OCI-LY7 (cell line): ENCODE measurements around the gene BBC3. TPM values are rescaled to one million over a fixed set of nuclear protein-coding genes. Genes with fewer than 3 reads are reported as not detected.
A peak's percentile ranks its signal among the peaks of the same experiment; 100 is the strongest.

ENCODE experiments used
- BruUV-seq: library from RNA; stranded (reverse); fragments of 400-500 nt; replicated peaks from 2 replicates; lab custom pipeline; 2021; lab: Mats Ljungman, UMichigan
- CTCF ChIA-PET: fragments of 300-600 bp; sonication (Branson Sonifier 250); formaldehyde crosslinking; loops from one replicate; lab custom pipeline; 2022; ENCODE audit warnings: antibody characterized with exemption; ENCODE audit not compliant: unreplicated experiment; lab: Charles Lee
- POLR2A ChIA-PET: fragments of 300-600 bp; sonication (Branson Sonifier 250); formaldehyde crosslinking; loops from one replicate; lab custom pipeline; 2022; ENCODE audit warnings: antibody characterized with exemption; lab: Charles Lee
- DNase-seq: peaks from one replicate; pipeline ENCODE4 v3.0.0-alpha.2; 2015; ENCODE audit warnings: low spot score
- H2AFZ ChIP-seq: fragments of 200-600 bp; sonication (generic), shearing (Covaris generic); 2 replicates; pipeline ENCODE4 v1.6.1; 2014; ENCODE audit warnings: mild to moderate bottlenecking, antibody characterized with exemption, low read length, moderate library complexity
- H3K27ac ChIP-seq: fragments of 200-600 bp; sonication (generic); 2 replicates; pipeline ENCODE4 v1.5.1; 2014; ENCODE audit warnings: mixed run types, low read depth, mild to moderate bottlenecking, moderate library complexity, low read length, inconsistent platforms; ENCODE audit not compliant: poor library complexity, severe bottlenecking
- H3K36me3 ChIP-seq: fragments of 200-600 bp; sonication (generic); 2 replicates; pipeline ENCODE4 v1.6.1; 2014; ENCODE audit warnings: mild to moderate bottlenecking, antibody characterized with exemption, low read length, moderate library complexity, mixed read lengths; ENCODE audit not compliant: insufficient read depth
- H3K4me1 ChIP-seq: fragments of 200-600 bp; sonication (generic); 2 replicates; pipeline ENCODE4 v1.5.1; 2014; ENCODE audit warnings: mild to moderate bottlenecking, low read length; ENCODE audit not compliant: insufficient read depth, poor library complexity, severe bottlenecking
- H3K4me2 ChIP-seq: fragments of 200-600 bp; sonication (generic); 2 replicates; pipeline ENCODE4 v1.6.1; 2014; ENCODE audit warnings: mild to moderate bottlenecking, low read length
- H3K4me3 ChIP-seq: fragments of 200-600 bp; sonication (generic); 2 replicates; pipeline ENCODE4 v1.5.1; 2014; ENCODE audit warnings: mild to moderate bottlenecking, low read depth, low read length; ENCODE audit not compliant: poor library complexity, severe bottlenecking
- H3K79me2 ChIP-seq: fragments of 200-600 bp; sonication (generic); 2 replicates; pipeline ENCODE4 v1.6.1; 2016; ENCODE audit warnings: low read depth, mild to moderate bottlenecking, low read length, moderate library complexity, mixed read lengths; ENCODE audit not compliant: insufficient read depth
- H3K9me2 ChIP-seq: fragments of 200-600 bp; sonication (generic); 2 replicates; pipeline ENCODE4 v1.6.1; 2016; ENCODE audit warnings: mild to moderate bottlenecking, low read length, mixed read lengths; ENCODE audit not compliant: insufficient read depth
- H3K9me3 ChIP-seq: fragments of 200-600 bp; sonication (generic); 2 replicates; pipeline ENCODE4 v1.6.1; 2014; ENCODE audit warnings: mild to moderate bottlenecking, mixed run types, low read length, mixed read lengths
- H4K20me1 ChIP-seq: fragments of 200-600 bp; sonication (generic); 2 replicates; pipeline ENCODE4 v1.6.1; 2014; ENCODE audit warnings: mild to moderate bottlenecking, antibody characterized with exemption, low read length, moderate library complexity, mixed read lengths; ENCODE audit not compliant: insufficient read depth
- EZH2phosphoT487 ChIP-seq: fragments of 200-600 bp; sonication (generic); IDR thresholded peaks from 2 replicates; pipeline ENCODE4 v1.6.1; 2018; ENCODE audit warnings: low read depth, borderline replicate concordance, mild to moderate bottlenecking, mixed run types, antibody characterized with exemption, low read length, moderate library complexity, mixed read lengths
- intact Hi-C: fragments of 100-400 bp; cut with micrococcal nuclease; formaldehyde crosslinking; loops from one replicate; pipeline ENCODE4 v1.10.0; 2022; ENCODE audit not compliant: unreplicated experiment
- total RNA-seq, 2 experiments: library from RNA; depleted of rRNA in 1 of 2; stranded (reverse); fragments of >200 nt in 1 of 2; shearing (Covaris generic) in 1 of 2; gene quantifications; 2 replicates each; pipeline ENCODE4 v1.2.3, GENCODE V29; 2014 to 2022
- TF ChIP-seq, protein P1 (sequence below): fragments of 200-600 bp; sonication (generic); conservative IDR thresholded peaks from 2 replicates; pipeline ENCODE4 v1.5.1; 2014; ENCODE audit warnings: mild to moderate bottlenecking, antibody characterized with exemption, low read length, moderate library complexity, mixed read lengths

The BBC3 gene
- total RNA-seq, 2 experiments from 2014 or later: 8.9 to 10.5 TPM

- no peaks in the 10 kb centered on the region for H4K20me1 ChIP-seq
- ChIA-PET CTCF (interaction anchor here (1.0 to 2.7 kb wide), 4 partner anchors 15 to 46 kb away, joined by 3 to 18 read pairs (median 6); partner anchors contain the start of gene CCDC9), POLR2A (interaction anchor here (0.6 to 3.2 kb wide), 5 partner anchors 10 to 81 kb away, joined by 5 to 13 read pairs (median 5); no protein-coding TSS in a partner anchor)
- peak overlapping the region; percentile 62 for H3K4me2 ChIP-seq
- no peaks in the 10 kb centered on the region for H3K9me3 ChIP-seq
- H3K36me3 ChIP-seq: peaks cover 69% of the 10 kb centered on the region
- peaks cover 42% of the 10 kb centered on the region for H3K4me1 ChIP-seq
- H3K27ac ChIP-seq: peak overlapping the region; percentile 74
- no peaks in the 10 kb centered on the region for H3K79me2 ChIP-seq
- intact Hi-C loops: loop anchor here (1.0 kb wide), 2 partner anchors 15 to 33 kb away; no protein-coding TSS in a partner anchor
- TF ChIP-seq, protein P1, sequence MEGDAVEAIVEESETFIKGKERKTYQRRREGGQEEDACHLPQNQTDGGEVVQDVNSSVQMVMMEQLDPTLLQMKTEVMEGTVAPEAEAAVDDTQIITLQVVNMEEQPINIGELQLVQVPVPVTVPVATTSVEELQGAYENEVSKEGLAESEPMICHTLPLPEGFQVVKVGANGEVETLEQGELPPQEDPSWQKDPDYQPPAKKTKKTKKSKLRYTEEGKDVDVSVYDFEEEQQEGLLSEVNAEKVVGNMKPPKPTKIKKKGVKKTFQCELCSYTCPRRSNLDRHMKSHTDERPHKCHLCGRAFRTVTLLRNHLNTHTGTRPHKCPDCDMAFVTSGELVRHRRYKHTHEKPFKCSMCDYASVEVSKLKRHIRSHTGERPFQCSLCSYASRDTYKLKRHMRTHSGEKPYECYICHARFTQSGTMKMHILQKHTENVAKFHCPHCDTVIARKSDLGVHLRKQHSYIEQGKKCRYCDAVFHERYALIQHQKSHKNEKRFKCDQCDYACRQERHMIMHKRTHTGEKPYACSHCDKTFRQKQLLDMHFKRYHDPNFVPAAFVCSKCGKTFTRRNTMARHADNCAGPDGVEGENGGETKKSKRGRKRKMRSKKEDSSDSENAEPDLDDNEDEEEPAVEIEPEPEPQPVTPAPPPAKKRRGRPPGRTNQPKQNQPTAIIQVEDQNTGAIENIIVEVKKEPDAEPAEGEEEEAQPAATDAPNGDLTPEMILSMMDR: peak; percentile 91
- no peak for TF ChIP-seq EZH2phosphoT487
- peak; percentile 88 for DNase-seq
- no peaks in the 10 kb centered on the region for H3K9me2 ChIP-seq
- no peak overlapping the region for H2AFZ ChIP-seq
- peak overlapping the region; percentile 8 for H3K4me3 ChIP-seq
- BruUV-seq: no TSS peak
Observed at GRCh38 chr19:47210689-47211316, 20.2 kb downstream of the BBC3 start.

DNA sequence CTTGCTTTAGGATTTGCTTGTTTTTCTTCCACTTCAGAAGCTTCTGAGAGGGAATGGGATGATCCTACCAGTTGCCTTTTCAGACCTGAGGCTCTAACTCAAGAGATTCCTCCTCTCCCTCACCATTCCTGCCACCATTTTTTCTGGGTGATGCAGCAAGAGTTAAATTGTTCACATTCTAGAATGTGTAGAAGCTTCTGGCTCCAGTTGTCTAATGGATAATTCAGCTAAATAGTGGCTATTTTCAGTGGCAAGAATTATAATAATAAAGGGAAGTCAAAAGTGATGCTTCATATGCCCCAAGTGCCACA, 20.9 kb downstream of the BBC3 start:
- no peaks in the 10 kb centered on the region for H4K20me1 ChIP-seq
- TF ChIP-seq, protein P1: no peak
- TF ChIP-seq EZH2phosphoT487: no peak
- DNase-seq: no peak
- H3K4me1 ChIP-seq: peaks cover 42% of the 10 kb centered on the region
- H3K36me3 ChIP-seq: peaks cover 76% of the 10 kb centered on the region
- intact Hi-C loops: loop anchor here (1.0 kb wide), 2 partner anchors 16 to 34 kb away; no protein-coding TSS in a partner anchor
- H3K27ac ChIP-seq: peak overlapping the region; percentile 74
- no peaks in the 10 kb centered on the region for H3K9me3 ChIP-seq
- H3K9me2 ChIP-seq: no peaks in the 10 kb centered on the region
- BruUV-seq: no TSS peak
- ChIA-PET POLR2A (interaction anchor here (1.0 to 3.2 kb wide), 3 partner anchors 16 to 36 kb away, joined by 5 to 13 read pairs (median 7); no protein-coding TSS in a partner anchor), CTCF (interaction anchor here (1.0 to 2.7 kb wide), 4 partner anchors 16 to 46 kb away, joined by 3 to 18 read pairs (median 6); partner anchors contain the start of gene CCDC9)
- H3K79me2 ChIP-seq: no peaks in the 10 kb centered on the region
- H2AFZ ChIP-seq: no peak overlapping the region
- H3K4me2 ChIP-seq: peak overlapping the region; percentile 62
- H3K4me3 ChIP-seq: peak overlapping the region; percentile 8
